NB4 (cell line): ENCODE data around the gene UNK.
A peak's percentile ranks its signal among the peaks of the same experiment; 100 is the strongest.

Source experiments
- DNase-seq: peaks from one replicate; pipeline ENCODE4 v3.0.0; 2010; ENCODE audit warnings: low read depth
- H3K4me3 ChIP-seq: one replicate; pipeline ENCODE4 v1.5.1; 2011; ENCODE audit warnings: mild to moderate bottlenecking, low read depth, low read length, moderate library complexity
- CTCF ChIP-seq: IDR thresholded peaks from one replicate; pipeline ENCODE4 v1.5.1; 2012; ENCODE audit warnings: low read depth, low read length
- MAX ChIP-seq: IDR thresholded peaks from 2 replicates; pipeline ENCODE4 v1.6.1; 2011; ENCODE audit warnings: low read depth, low read length
- MYC ChIP-seq: IDR thresholded peaks from 2 replicates; pipeline ENCODE4 v1.6.1; 2011; ENCODE audit warnings: low read depth, low read length
- POLR2A ChIP-seq: IDR thresholded peaks from 2 replicates; pipeline ENCODE4 v1.6.1; 2011; ENCODE audit warnings: mild to moderate bottlenecking; ENCODE audit not compliant: insufficient read length; ENCODE audit errors: extremely low read depth

Gene UNK

GRCh38 chr17:75784473-75785015, at the start of gene UNK:
UNK (plus strand) TSS chr17:75784806; CDS start chr17:75784881, 75 bp downstream.
- peak; percentile 99 for DNase-seq
- H3K4me3 ChIP-seq = peak within 1 kb of the TSS; percentile 82
- TF ChIP-seq MYC = peak; percentile 68; the same call in 1 of the 2 replicates
- TF ChIP-seq CTCF = no peak
- TF ChIP-seq MAX = no peak

- TF ChIP-seq POLR2A (no peak), MAX (no peak), CTCF (no peak), MYC (no peak)
- no peak for DNase-seq
- no peak overlapping the region for H3K4me3 ChIP-seq
Observed at GRCh38 chr17:75736173-75736835, 48.3 kb upstream of the UNK start.

- no peak overlapping the region for H3K4me3 ChIP-seq
- no peak for DNase-seq
Observed at GRCh38 chr17:75737133-75737962, 47.3 kb upstream of the UNK start.

GRCh38 chr17:75738218-75738802, 46.3 kb upstream of the UNK start:
- TF ChIP-seq CTCF = no peak
- peak; percentile 89 for TF ChIP-seq MYC
- peak; percentile 99 for TF ChIP-seq MAX
- TF ChIP-seq POLR2A = no peak
- H3K4me3 ChIP-seq = no peak overlapping the region
- peak; percentile 92 for DNase-seq

More at GRCh38 chr17:75737133-75737962, 47.3 kb upstream of the UNK start:
- TF ChIP-seq MYC = no peak
- TF ChIP-seq MAX = no peak
- TF ChIP-seq CTCF = no peak
- TF ChIP-seq POLR2A = no peak

GRCh38 chr17:75739174-75739573, 45.4 kb upstream of the UNK start:
- no peak overlapping the region for H3K4me3 ChIP-seq
- DNase-seq = no peak
- TF ChIP-seq MAX = no peak
- TF ChIP-seq POLR2A = no peak
- TF ChIP-seq CTCF = no peak
- TF ChIP-seq MYC = no peak
